GM12872 (cell line): ENCODE measurements around the gene FGD1.
A peak's percentile ranks its signal among the peaks of the same experiment; 100 is the strongest.

Source experiments
- TF ChIP-seq, protein P1 (sequence below): IDR thresholded peaks from 3 replicates; pipeline ENCODE4 v1.5.1; 2011; ENCODE audit warnings: low read depth, mild to moderate bottlenecking, low read length, moderate library complexity; ENCODE audit not compliant: insufficient read depth

FGD1 gene

DNA sequence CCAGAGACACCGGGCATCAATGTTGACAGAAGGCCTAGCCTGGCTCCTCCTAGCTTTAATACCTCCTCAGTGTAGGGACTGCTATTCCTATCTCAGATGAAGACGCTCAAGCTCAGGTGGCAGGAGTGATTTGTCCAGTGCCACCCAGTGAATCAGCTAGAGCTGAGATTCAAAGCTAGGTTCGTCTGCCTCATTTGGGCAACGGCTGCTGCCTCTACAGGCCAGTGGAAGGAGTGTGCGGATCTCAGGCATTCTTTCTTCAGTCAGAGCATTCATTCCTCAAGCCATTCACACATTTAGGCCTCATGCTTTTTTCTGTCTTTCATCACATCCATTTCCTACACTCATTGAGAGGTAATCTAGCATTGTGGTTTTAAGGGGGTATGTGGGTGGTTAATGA lies 48.6 kb downstream of the FGD1 start:
- TF ChIP-seq, protein P1, sequence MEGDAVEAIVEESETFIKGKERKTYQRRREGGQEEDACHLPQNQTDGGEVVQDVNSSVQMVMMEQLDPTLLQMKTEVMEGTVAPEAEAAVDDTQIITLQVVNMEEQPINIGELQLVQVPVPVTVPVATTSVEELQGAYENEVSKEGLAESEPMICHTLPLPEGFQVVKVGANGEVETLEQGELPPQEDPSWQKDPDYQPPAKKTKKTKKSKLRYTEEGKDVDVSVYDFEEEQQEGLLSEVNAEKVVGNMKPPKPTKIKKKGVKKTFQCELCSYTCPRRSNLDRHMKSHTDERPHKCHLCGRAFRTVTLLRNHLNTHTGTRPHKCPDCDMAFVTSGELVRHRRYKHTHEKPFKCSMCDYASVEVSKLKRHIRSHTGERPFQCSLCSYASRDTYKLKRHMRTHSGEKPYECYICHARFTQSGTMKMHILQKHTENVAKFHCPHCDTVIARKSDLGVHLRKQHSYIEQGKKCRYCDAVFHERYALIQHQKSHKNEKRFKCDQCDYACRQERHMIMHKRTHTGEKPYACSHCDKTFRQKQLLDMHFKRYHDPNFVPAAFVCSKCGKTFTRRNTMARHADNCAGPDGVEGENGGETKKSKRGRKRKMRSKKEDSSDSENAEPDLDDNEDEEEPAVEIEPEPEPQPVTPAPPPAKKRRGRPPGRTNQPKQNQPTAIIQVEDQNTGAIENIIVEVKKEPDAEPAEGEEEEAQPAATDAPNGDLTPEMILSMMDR = peak; percentile 18; the same call in 1 of the 3 replicates

DNA sequence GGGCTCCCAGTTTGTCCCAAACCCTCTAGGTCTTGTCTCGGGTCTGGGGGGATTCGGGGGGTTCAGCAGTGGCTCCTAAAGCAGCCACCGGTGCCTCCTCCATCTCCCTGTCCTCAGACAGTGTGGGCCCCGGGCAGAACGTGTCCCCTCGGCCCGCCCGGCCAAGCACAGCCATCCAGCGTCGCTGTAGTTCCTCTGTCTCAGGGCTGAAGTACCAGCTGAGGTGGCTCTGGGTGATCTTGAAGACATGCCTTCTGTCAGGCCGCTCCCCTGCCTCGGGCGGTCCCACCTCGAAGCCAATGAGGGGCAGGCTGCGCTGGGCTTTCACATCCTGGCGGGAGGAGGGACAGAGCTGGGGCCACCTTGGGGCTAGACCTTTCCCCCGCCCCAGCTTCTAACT lies 50.0 kb downstream of the FGD1 start:
- TF ChIP-seq, protein P1 = no peak

DNA sequence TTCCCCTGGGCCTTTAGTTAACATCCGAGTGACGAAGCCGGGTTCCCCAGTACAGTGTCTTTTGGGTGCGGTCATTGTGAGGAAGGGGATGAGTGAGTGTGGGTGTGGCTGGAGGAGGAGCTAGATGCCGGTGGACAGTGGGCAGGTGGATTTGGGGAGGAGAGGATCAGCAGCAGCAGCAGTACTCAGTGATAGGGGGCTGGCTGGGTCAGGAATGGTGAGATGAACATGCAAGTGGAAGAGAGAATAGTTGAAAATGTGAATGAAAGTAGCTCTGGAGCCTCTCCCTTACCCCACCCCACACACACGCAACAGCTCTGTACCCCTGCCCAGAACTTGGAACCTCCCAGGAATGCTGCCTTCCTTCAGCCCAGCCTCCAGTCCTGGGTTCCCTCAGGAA lies 51.3 kb downstream of the FGD1 start:
- TF ChIP-seq, protein P1 = no peak

DNA sequence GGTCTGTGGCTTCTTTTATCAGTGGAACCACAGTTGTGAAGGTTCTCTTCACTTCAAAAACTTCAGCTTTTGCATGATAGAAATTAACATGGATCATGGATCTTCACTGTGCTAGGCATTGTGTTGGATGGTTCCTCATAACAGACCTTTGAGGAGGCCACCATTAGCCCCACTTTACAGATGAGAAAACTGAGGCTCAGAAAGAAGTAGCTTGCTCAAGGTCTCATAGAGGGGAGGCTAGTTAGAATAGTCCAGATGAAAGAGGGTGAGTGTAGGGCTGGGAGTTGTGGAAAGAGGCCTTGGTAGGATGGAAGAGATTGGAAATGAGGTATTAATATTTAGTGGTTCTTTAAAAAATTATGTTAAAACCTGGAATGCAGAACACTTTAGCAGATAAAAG lies 53.2 kb downstream of the FGD1 start:
- TF ChIP-seq, protein P1 = no peak

DNA sequence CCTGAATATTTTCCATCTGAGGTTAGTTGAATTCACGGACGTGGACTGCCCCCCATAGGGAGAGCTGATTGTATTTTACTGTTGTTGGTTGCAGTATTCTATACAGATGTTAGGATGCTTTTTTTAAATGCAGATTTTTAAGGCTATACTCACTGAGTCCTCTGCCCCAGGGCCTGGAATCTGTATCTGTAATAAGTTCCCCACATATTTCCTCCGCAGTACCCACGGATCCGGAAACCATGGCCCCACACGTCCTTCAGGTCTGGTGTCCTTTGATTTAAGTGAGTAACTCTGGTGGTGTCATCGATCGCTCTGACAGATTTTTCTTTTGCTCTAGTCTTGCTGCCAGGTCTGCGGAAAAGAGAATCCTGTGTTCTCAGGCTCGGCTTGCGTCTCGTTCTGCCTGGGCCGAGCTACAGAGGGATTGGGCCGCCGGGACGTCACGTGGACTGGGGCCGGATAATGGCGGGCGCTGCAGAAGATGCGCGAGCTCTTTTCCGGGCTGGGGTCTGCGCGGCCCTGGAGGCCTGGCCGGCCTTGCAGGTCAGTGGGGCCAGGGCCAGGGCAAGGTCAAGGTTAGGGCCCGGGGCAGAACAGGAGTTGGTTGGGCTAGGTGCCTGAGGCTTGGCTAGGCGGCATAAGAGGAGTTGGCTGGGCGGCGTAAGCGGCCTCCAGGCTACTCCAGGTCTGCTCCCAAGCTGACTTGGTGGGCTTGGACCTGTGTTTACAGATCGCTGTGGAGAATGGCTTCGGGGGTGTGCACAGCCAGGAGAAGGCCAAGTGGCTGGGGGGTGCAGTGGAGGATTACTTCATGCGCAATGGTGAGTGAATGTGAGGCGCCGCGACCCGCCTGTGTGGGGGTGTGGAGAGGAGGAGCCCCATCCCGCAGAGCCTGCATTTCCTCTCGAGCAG lies 55.8 kb downstream of the FGD1 start, which contains the start of gene TSR2:
TSS of gene TSR2 (plus strand) at position 445 of the 912 bp plus-strand sequence. CDS start at position 463, 18 bp downstream.
- TF ChIP-seq, protein P1 = no peak

DNA sequence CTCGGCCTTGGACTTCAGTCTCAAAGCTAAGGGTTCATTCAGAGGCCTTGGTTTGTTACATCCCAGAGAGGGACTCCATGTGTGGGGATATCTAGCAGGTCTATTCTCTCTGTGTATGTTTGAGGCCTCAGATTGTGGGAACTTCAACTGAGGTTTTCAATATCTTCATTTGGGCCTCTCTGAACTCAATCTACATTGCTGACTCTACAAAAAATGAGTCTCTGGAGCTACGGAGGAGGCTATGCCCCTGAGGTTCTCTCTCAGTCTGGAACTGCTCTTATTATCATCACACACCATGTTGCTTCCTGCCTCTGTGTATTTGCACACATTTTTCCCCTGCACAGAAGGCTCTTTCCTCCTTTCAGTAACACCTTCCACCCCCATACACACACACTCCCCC lies 60.9 kb downstream of the FGD1 start:
- TF ChIP-seq, protein P1 = no peak

DNA sequence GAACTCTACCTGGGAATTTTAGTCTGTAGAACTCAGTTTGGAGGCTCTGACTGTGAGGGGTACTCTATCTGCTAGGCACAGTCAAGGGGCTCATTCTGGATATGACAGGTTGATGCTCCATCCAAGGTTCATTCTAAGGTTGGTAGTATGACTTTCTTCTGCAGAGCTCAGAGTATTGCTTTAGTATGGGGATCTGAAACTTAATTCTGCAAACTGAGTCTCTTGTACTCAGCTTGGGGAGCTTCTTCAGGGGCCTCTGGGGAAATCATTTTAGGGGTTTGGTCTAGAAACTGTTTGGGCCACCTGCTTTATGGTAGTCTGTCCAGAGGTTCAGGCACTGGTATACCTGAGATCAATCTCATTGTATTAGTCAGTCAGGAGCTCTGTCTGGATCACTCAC lies 65.5 kb downstream of the FGD1 start:
- TF ChIP-seq, protein P1 = no peak
